WTC11 (cell line): ENCODE results near the gene TSPAN32. TPM values are rescaled to one million over a fixed set of nuclear protein-coding genes. Genes with fewer than 3 reads are reported as not detected.

Experiments used
- ATAC-seq: fragments of 200-7000 bp; cut with Tn5 transposase; 2 replicates; pipeline ENCODE4 v1.10.0; 2021; ENCODE audit warnings: mild to moderate bottlenecking, moderate library complexity
- CTCF ChIA-PET: fragments of 300-600 bp; sonication (Branson Sonifier 250); formaldehyde crosslinking; loops from one replicate; lab custom pipeline; 2021; ENCODE audit warnings: antibody characterized with exemption; lab: Charles Lee
- POLR2A ChIA-PET: fragments of 350-600 bp; sonication (Branson Sonifier 250); formaldehyde crosslinking; loops from one replicate; lab custom pipeline; 2021; ENCODE audit warnings: antibody characterized with exemption; lab: Charles Lee
- DNase-seq: peaks from one replicate; pipeline ENCODE4 v3.0.0; 2021; ENCODE audit warnings: low spot score
- H3K27ac Mint-ChIP-seq: 2 replicates; pipeline ENCODE4 v1.8.0; 2021; ENCODE audit warnings: mixed read lengths
- H3K27me3 Mint-ChIP-seq: 2 replicates; pipeline ENCODE4 v1.8.0; 2021; ENCODE audit warnings: low read depth, mild to moderate bottlenecking, moderate library complexity, mixed read lengths
- H3K36me3 Mint-ChIP-seq: 2 replicates; pipeline ENCODE4 v1.8.0; 2021; ENCODE audit warnings: mixed read lengths
- H3K4me1 Mint-ChIP-seq: 2 replicates; pipeline ENCODE4 v1.8.0; 2022; ENCODE audit warnings: mixed read lengths
- H3K4me3 Mint-ChIP-seq: 2 replicates; pipeline ENCODE4 v1.8.0; 2021; ENCODE audit warnings: mild to moderate bottlenecking, moderate library complexity, mixed read lengths
- H3K9me3 Mint-ChIP-seq: 2 replicates; pipeline ENCODE4 v1.8.0; 2021; ENCODE audit warnings: mixed read lengths
- ELF4 ChIP-seq: sonication (generic); formaldehyde crosslinking; IDR thresholded peaks from 2 replicates; pipeline ENCODE4 v1.8.1; 2022; ENCODE audit warnings: low read depth, mild to moderate bottlenecking, moderate library complexity, missing genetic modification reagents
- HMGXB4 ChIP-seq: sonication (generic); formaldehyde crosslinking; IDR thresholded peaks from 2 replicates; pipeline ENCODE4 v1.8.1; 2023; ENCODE audit warnings: mild to moderate bottlenecking, moderate library complexity, missing genetic modification reagents
- NR2C2 ChIP-seq: sonication (generic); formaldehyde crosslinking; IDR thresholded peaks from 2 replicates; pipeline ENCODE4 v1.8.0; 2022; ENCODE audit warnings: mild to moderate bottlenecking, missing genetic modification reagents
- PREB ChIP-seq: sonication (generic); formaldehyde crosslinking; IDR thresholded peaks from 2 replicates; pipeline ENCODE4 v1.8.1; 2022; ENCODE audit warnings: mild to moderate bottlenecking, missing genetic modification reagents, moderate library complexity, borderline replicate concordance
- SMAD4 ChIP-seq: sonication (generic); formaldehyde crosslinking; IDR thresholded peaks from 2 replicates; pipeline ENCODE4 v1.8.0; 2022; ENCODE audit warnings: mild to moderate bottlenecking, missing genetic modification reagents
- ZNF138 ChIP-seq: sonication (generic); formaldehyde crosslinking; conservative IDR thresholded peaks from 2 replicates; pipeline ENCODE4 v1.8.1; 2022; ENCODE audit warnings: mild to moderate bottlenecking, moderate library complexity, missing genetic modification reagents
- total RNA-seq: library from RNA; stranded (reverse); gene quantifications from 3 replicates; pipeline ENCODE4 v1.2.3, GENCODE V29; 2021
- TF ChIP-seq, protein P1 (sequence below): sonication (generic); formaldehyde crosslinking; IDR thresholded peaks from 2 replicates; pipeline ENCODE4 v1.8.1; 2022; ENCODE audit warnings: low read depth, mild to moderate bottlenecking, moderate library complexity, missing genetic modification reagents, borderline replicate concordance
- TF ChIP-seq, protein P2 (sequence below): sonication (generic); formaldehyde crosslinking; IDR thresholded peaks from 2 replicates; pipeline ENCODE4 v1.8.0; 2022; ENCODE audit warnings: mild to moderate bottlenecking, missing genetic modification reagents
- TF ChIP-seq, protein P3 (sequence below): sonication (generic); formaldehyde crosslinking; IDR thresholded peaks from 2 replicates; pipeline ENCODE4 v1.8.0; 2023; ENCODE audit warnings: missing genetic modification reagents, mild to moderate bottlenecking, borderline replicate concordance
- TF ChIP-seq, protein P4 (sequence below): fragments of 250-450 bp; sonication (Bioruptor Pico); IDR thresholded peaks from 2 replicates; pipeline ENCODE4 v1.9.0; 2021; ENCODE audit warnings: mild to moderate bottlenecking

The TSPAN32 gene
- total RNA-seq, 1 experiment from 2014 or later: not detected

DNA sequence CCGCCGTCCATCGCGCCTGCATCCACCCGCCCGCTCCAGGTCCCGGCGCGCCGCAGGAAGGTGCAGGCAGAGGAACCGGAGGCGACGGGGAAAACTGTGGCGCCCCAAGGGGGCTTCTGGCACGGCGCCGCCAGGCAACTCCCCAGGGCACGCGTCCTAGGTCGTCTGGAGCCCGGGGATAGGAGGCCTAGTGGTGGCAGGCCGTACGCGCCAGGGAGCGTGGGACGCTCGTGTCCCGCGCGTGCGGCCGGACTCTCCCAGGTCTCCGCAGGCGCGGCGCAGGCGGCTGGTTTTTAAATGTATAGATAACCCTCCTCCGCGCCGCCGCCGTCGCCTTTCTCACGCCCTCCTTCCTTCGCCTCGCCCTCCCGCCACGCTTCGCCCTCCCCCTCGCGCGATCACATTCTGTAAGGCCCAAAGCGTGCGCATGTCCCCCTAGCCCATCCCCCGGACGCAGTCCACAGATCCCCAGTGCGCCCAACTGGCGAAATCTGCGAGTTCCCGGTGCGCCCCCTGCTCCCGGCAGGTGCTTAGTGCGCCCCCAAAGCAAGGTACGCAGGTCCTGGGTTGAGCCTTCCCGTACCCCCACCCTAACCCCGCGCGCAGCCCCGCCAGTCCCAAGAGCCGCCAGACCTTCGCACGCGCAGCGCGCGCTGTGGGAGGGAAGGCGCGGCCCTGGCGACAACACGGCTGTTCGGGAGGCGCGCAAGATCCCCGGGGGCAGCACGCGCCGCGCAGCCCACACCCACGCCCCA lies 31.3 kb upstream of the TSPAN32 start, which contains the start of gene ASCL2:
ASCL2 (minus strand) TSS at position 267 of the 755 bp plus-strand sequence; CDS start at position 11, 256 bp downstream.
- TF ChIP-seq HMGXB4 (CRISPR knock-in tag) (peak; percentile 7; the same call in 1 of the 2 replicates), ZNF138 (no peak), ELF4 (CRISPR knock-in tag) (0 out of 2 replicates have a peak, but pooled peaks have one; percentile 7)
- CTCF ChIA-PET: interaction anchor here (0.9 to 2.3 kb wide), 3 partner anchors 28 to 62 kb away, joined by 3 to 10 read pairs (median 6); no protein-coding TSS in a partner anchor
- POLR2A ChIA-PET: no interaction called here
- no peak for ATAC-seq
- Mint-ChIP-seq H3K4me1 (peaks cover 11% of the 10 kb centered on the region), H3K36me3 (no peaks in the 10 kb centered on the region), H3K9me3 (no peaks in the 10 kb centered on the region), H3K27me3 (peaks cover 76% of the 10 kb centered on the region), H3K27ac (no peak within 1 kb of the TSS), H3K4me3 (peak within 1 kb of the TSS; percentile 53)
- no peak for DNase-seq

- TF ChIP-seq, protein P1, sequence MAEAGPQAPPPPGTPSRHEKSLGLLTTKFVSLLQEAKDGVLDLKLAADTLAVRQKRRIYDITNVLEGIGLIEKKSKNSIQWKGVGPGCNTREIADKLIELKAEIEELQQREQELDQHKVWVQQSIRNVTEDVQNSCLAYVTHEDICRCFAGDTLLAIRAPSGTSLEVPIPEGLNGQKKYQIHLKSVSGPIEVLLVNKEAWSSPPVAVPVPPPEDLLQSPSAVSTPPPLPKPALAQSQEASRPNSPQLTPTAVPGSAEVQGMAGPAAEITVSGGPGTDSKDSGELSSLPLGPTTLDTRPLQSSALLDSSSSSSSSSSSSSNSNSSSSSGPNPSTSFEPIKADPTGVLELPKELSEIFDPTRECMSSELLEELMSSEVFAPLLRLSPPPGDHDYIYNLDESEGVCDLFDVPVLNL (CRISPR knock-in tag): no peak
- TF ChIP-seq SMAD4 (no peak), NR2C2 (CRISPR knock-in tag) (no peak), PREB (CRISPR knock-in tag) (no peak)
- TF ChIP-seq, protein P2, sequence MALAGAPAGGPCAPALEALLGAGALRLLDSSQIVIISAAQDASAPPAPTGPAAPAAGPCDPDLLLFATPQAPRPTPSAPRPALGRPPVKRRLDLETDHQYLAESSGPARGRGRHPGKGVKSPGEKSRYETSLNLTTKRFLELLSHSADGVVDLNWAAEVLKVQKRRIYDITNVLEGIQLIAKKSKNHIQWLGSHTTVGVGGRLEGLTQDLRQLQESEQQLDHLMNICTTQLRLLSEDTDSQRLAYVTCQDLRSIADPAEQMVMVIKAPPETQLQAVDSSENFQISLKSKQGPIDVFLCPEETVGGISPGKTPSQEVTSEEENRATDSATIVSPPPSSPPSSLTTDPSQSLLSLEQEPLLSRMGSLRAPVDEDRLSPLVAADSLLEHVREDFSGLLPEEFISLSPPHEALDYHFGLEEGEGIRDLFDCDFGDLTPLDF (CRISPR knock-in tag): no peak
- TF ChIP-seq, protein P3, sequence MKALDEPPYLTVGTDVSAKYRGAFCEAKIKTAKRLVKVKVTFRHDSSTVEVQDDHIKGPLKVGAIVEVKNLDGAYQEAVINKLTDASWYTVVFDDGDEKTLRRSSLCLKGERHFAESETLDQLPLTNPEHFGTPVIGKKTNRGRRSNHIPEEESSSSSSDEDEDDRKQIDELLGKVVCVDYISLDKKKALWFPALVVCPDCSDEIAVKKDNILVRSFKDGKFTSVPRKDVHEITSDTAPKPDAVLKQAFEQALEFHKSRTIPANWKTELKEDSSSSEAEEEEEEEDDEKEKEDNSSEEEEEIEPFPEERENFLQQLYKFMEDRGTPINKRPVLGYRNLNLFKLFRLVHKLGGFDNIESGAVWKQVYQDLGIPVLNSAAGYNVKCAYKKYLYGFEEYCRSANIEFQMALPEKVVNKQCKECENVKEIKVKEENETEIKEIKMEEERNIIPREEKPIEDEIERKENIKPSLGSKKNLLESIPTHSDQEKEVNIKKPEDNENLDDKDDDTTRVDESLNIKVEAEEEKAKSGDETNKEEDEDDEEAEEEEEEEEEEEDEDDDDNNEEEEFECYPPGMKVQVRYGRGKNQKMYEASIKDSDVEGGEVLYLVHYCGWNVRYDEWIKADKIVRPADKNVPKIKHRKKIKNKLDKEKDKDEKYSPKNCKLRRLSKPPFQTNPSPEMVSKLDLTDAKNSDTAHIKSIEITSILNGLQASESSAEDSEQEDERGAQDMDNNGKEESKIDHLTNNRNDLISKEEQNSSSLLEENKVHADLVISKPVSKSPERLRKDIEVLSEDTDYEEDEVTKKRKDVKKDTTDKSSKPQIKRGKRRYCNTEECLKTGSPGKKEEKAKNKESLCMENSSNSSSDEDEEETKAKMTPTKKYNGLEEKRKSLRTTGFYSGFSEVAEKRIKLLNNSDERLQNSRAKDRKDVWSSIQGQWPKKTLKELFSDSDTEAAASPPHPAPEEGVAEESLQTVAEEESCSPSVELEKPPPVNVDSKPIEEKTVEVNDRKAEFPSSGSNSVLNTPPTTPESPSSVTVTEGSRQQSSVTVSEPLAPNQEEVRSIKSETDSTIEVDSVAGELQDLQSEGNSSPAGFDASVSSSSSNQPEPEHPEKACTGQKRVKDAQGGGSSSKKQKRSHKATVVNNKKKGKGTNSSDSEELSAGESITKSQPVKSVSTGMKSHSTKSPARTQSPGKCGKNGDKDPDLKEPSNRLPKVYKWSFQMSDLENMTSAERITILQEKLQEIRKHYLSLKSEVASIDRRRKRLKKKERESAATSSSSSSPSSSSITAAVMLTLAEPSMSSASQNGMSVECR: no peak
- TF ChIP-seq, protein P4, sequence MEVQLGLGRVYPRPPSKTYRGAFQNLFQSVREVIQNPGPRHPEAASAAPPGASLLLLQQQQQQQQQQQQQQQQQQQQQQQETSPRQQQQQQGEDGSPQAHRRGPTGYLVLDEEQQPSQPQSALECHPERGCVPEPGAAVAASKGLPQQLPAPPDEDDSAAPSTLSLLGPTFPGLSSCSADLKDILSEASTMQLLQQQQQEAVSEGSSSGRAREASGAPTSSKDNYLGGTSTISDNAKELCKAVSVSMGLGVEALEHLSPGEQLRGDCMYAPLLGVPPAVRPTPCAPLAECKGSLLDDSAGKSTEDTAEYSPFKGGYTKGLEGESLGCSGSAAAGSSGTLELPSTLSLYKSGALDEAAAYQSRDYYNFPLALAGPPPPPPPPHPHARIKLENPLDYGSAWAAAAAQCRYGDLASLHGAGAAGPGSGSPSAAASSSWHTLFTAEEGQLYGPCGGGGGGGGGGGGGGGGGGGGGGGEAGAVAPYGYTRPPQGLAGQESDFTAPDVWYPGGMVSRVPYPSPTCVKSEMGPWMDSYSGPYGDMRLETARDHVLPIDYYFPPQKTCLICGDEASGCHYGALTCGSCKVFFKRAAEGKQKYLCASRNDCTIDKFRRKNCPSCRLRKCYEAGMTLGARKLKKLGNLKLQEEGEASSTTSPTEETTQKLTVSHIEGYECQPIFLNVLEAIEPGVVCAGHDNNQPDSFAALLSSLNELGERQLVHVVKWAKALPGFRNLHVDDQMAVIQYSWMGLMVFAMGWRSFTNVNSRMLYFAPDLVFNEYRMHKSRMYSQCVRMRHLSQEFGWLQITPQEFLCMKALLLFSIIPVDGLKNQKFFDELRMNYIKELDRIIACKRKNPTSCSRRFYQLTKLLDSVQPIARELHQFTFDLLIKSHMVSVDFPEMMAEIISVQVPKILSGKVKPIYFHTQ (CRISPR knock-in tag): no peak
- ChIA-PET CTCF (interaction anchor here (0.6 kb wide), 1 partner anchor 129 kb away, joined by 5 read pairs; the partner anchor contains the start of gene TSSC4), POLR2A (no interaction called here)
- Mint-ChIP-seq H3K9me3 (no peaks in the 10 kb centered on the region), H3K27ac (no peak overlapping the region), H3K4me1 (peaks cover 11% of the 10 kb centered on the region), H3K36me3 (no peaks in the 10 kb centered on the region), H3K4me3 (no peak overlapping the region), H3K27me3 (peaks cover 76% of the 10 kb centered on the region)
- no peak for DNase-seq
- ATAC-seq: no peak
Measured at GRCh38 chr11:2271077-2271326, 30.8 kb upstream of the TSPAN32 start.
